GM18511 (cell line): ENCODE results near the gene DDX54.

Source experiments
- ATAC-seq: cut with Tn5 transposase; IDR thresholded peaks from one replicate; pipeline ENCODE4 v1.9.1; 2021; ENCODE audit warnings: mild to moderate bottlenecking, moderate library complexity; ENCODE audit not compliant: unreplicated experiment

Gene DDX54

DNA sequence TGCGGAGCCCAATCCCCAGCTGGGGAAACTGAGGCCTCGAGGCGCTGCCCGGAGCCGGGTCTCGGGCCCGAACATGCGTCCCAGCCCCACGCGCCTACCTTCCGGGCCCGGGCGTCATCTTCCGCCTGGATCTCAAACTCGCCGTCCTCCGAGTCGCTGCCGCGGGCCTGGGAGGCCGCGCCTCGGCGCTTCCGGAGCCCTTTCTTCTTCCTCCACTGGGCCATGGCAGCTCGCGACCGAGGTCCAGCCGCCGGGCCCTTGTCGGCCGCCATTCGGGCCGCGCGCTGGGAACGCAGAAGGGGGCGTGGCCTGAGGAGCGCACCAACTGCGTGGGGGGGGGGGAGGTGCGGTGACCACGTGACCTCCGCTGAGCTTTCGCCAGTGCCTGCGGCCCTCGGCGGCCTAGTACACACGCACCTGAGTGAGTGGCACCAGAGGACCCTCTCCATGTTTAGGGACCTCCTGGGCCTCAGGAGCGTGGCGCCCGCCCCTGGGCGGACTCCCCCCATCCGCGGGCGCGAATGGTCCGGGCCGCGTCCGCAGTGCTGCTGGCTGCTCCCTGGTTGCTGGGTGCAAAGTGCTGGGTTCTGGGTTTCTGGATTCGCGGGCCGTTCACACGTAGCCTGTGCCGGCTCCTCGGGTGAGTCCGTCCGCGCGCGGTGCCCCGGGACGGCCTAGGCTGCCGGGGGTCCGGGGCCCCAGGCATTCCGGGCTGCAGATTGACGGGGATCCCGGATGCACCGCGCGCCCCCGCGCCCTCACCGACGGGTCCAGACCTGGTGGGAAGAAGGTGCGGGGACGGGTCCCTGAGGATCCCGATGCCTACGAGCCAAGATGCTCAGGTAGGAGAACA, at the start of gene DDX54, which contains the start of gene RITA1:
Gene DDX54 (minus strand): TSS at position 299 of the 853 bp plus-strand sequence. CDS start 27 bp downstream, at position 272.
Gene RITA1 (plus strand): TSS at position 542 of the 853 bp plus-strand sequence. CDS start 1,026 bp downstream, outside the sequence.
- ATAC-seq: peak; percentile 57

- no peak for ATAC-seq
Observed at GRCh38 chr12:113234483-113234882, 49.2 kb upstream of the DDX54 start.

DNA sequence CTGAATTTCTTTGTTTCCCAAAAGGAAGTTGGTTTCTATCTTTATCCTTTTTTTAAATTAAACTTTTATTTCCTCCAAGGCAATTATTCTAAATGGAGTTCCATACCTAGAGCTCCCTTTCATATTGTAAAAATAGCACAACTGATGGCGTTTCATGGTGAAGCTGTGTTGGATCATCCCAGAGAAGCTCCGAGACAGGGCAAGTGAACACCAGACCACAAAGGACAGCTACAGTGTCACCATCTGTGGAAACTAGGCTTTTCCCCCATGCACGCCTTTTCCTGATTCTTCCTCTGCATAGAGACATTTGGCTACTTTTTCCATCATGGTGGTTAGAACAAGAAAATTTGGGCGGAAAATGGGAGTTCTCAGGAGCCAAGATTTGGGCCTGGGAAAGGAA, 48.7 kb upstream of the DDX54 start:
- ATAC-seq: no peak

DNA sequence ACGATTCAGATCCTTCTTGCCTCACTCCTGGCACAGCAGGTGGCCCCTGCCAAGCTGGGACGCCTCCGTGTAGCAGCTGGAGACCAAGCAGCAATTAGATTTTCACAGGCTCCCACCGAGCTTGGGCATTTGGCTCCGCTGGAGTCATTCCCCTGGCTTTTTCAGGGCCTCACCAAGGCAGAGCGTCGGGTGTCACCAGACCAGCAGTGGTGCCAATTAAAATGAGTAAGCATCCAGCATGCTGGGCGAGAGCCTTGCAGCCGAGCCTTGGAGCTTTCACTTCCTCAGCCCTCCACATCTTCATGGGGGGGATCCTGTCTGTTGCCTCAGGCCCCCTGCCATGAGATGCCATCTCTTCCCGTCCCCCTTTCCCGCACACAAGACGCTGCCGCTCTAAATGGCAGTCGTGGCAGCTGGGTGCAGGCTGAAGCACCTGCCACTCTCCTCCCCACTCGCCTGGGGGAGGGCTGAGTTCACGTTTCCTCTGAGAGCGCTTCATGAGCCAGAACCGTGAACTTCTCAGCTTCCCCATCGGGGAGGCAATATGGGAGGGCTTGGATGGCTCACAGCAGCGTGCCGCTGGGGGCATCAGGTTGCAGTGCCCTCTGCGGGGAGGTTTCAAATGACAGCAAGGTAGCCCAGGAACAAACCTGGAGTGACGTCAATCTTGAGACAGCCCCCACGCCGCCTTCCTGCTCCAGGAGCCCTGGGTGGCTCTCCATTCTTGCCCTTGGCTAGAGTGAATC, 47.7 kb upstream of the DDX54 start:
- peak; percentile 75 for ATAC-seq

GRCh38 chr12:113232089-113232839, 47.0 kb upstream of the DDX54 start:
- no peak for ATAC-seq

DNA sequence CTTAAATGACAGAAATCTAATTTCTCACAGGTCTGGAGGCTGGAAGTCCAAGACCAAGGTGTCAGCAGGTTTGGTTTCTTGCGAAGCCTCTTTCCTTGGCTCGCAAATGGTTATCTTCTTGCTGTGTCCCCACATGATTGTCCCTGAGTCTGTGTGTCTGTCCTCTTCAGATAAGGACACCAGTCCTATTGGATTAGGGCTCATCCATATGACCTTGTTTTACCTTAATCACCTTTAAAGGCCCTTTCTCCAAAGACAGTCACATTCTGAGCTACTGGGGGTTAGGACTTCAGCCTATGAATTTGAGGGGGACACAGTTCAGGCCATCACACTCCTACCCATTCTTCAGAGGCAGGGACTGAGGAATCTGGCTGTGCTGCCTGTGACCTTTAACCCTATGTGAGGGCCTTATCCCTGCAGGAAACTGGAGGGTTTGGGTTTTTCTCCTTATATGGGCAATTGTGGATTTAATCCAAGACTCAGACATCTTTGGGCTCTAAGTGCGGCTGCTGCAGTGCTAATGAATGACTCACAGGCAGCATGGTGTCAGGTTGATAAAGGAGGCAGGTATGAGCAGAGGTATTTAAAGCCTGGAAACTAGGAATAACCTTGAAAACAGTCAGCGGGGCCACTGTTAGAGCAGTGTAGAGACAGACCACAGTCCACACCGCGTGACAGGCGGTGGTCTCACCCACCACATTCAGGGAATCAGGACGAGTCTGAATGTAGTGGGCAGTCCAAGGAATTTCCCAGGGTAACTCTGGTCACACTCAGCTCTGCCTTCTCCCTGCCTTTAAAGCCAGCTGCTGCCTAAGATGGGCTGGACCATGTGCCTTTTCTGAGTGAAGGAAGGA, 46.2 kb upstream of the DDX54 start:
- no peak for ATAC-seq

DNA sequence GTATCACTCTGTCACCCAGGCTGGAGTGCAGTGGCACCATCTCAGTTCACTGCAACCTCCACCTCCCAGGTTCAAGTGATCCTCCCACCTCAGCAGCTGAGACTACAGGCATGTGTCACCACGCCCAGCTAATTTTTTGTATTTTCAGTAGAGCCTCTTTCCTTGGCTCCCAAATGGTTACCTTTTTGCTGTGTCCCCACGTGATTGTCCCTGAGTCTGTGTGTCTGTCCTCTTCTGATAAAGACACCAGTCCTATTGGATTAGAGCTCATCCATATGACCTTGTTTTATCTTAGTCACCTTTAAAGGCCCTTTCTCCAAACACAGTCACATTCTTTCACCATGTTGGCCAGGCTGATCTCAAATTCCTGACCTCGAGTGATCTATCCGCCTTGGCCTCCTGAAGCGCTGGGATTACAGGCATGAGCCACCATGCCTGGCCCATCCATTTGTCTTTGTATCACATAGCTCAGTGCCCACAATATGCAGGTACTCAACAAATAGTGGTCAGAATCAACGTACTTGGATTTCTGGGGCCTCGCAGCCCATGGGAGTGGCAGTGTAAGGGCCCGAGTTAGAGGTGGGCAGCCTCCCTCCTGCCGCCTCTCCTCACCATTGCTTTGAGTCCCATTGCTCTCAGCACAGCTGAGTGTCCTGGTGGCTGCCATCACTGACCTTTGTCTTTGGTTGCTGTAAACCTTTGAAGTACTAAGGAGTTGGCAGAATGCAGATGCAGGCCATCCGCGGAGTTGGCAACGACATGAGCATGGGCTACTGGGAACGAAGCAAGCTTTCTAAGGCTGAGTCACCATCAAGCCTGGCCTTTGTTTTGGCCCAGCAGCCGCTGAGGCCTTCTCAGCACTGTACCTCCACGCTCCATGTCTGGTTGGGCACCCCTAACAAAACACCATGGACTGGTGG, 45.3 kb upstream of the DDX54 start:
- peak; percentile 23 for ATAC-seq

GRCh38 chr12:113228394-113229028, 43.2 kb upstream of the DDX54 start:
- ATAC-seq: no peak

DNA sequence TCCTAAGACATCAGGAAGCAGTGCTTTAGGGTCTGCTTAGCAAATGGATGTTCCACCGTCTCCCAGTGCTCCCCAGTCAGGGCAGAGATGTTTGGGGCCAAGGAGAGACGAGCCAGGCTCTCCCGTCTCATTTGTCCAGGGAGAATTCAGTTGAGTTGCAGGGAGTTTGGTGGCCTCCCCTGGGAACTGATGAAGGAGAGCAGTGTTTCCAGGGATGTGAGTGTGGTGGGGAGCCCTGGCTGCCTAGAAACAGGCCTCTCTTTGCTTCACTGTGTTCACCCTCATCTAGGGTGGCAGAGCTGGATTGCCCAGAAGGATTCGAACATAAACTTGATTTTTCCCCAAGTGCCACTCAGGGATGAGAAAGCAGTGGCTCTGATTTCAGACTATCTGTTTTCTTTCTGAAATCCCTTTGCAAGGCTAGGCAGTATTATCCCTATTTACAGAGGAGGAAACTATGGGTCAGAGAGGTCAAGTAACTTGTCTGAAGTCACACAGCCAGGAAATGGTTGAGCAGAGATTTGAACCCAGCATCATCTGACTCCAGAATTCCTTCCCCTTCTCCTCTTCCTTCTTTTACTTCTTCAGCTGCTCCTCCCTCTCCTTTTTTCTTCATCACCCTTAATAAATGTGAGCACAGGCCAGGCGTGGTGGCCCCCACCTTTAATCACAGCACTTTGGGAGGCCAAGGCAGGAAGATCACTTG, 42.6 kb upstream of the DDX54 start:
- ATAC-seq: no peak

GRCh38 chr12:113226696-113227568, 41.7 kb upstream of the DDX54 start:
- no peak for ATAC-seq

DNA sequence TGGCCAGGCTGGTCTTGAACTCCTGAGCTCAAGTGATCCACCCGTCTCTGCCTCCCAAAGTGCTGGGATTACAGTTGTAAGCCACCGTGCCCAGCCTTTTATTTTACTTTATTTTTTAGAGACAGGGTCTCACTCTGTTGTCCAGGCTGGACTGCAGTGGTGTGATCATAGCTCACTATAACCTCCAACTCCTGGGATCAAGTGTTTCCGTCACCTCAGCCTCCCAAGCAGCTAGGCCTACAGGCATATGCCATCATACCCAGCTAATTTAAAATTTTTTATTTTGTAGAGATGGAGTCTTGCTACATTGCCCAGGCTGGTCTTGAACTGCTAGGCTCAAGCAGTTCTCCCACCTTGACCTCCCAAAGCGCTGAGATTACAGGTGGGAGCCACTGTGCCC, 39.7 kb upstream of the DDX54 start:
- ATAC-seq: no peak

GRCh38 chr12:113222730-113223531, 37.7 kb upstream of the DDX54 start:
- ATAC-seq: no peak

DNA sequence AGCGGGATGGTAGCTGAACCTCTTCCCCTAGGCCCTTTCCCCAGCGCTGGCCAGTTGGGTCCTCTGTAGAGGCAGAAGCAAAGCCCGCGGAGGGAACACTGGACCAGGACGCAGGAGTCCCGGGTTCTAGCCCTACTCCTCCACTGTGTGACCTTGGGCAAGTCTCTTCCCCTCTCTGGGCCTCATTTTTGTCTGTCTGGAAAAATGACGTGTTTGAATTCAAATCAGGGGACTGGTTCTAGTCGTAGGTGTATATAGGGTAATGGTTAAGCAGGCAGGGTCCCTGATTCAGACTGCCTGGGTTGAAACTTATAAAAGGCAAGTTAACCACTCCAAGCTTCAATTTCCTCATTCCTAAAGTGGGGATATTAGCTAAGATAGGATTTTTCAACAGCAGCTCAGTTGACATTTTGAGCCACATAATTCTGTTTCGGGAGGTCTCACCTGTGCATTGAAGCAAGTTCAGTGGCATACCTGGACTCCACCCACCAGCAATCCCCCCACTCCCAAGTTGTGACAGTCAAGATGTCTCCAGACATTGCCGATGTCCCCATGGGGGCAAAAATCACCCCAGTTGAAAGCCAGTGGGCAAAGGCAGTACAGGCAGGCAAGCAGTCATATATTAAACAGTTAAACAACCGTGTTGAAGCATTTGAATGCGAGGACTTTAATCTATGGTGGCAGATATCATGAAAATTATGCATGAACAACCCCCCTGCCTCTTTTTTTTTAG, 36.9 kb upstream of the DDX54 start:
- peak; percentile 0 for ATAC-seq

DNA sequence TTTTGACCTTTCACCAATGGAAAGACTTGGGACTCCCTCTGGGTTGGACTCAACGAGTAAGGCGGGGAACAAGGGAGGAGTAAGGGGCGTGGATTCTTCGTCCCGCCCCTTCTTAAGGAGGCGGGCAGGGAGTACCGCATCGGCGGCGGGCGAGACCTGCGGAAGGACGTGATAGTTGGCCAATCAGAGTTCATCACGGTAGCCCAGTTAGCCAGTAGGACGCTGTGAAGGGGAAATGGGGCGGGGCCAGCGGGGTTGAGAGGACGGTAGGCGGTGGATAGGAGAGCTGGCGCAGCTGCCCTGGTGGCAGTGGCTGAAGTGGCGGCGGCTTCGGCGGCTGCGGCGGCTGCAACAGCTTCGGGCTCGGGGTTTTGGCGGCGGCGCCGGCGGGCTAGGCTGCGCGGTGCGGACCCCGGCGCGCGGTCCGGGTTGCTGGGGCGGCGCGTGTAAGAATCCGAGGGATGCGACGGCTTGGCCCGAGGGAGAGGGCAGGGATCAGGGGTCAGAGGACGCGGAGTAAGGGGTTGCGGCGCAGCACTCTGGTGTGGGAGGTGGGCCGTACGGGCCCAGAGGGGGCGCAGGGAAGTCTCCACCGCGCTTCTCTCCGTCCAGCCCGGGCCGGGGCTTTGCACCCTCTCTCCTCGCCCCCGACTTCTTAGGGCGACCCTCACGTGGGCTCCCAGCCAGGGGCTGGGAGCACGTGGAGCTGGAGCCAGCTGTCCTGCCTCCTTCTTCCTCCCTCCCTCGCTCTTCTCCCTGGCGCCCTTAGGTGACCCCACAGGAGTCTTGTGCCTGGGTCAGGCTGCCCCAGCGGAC, 36.1 kb upstream of the DDX54 start, which contains the start of gene TPCN1:
Gene TPCN1 (plus strand): TSS at position 284 of the 816 bp plus-strand sequence. CDS start 5,389 bp downstream, outside the sequence.
- peak; percentile 88 for ATAC-seq
